GM21786 (cell line): Measurements from ENCODE around the gene DHX29.
A peak's percentile ranks its signal among the peaks of the same experiment; 100 is the strongest.

Source experiments
- ATAC-seq: cut with Tn5 transposase; IDR thresholded peaks from one replicate; pipeline ENCODE4 v1.9.1; 2021; ENCODE audit not compliant: unreplicated experiment

DHX29 gene

GRCh38 chr5:55232985-55233928 lies 74.2 kb downstream of the DHX29 start, which contains the start of gene CCNO:
CCNO (minus strand) TSS chr5:55233608; CDS start chr5:55233523, 85 bp downstream.
- ATAC-seq: peak; percentile 60

- peak; percentile 8 for ATAC-seq
These were observed 75.1 kb downstream of the DHX29 start for GRCh38 chr5:55232271-55232984.

GRCh38 chr5:55231919-55232270 lies 75.6 kb downstream of the DHX29 start:
- no peak for ATAC-seq

GRCh38 chr5:55231029-55231918 lies 76.2 kb downstream of the DHX29 start:
- no peak for ATAC-seq

- ATAC-seq: no peak
These were observed 77.3 kb downstream of the DHX29 start for GRCh38 chr5:55230086-55230629.

- ATAC-seq: no peak
These were observed 79.6 kb downstream of the DHX29 start for GRCh38 chr5:55227664-55228430.

- ATAC-seq: peak; percentile 57
These were observed 80.4 kb downstream of the DHX29 start, which contains the start of gene MCIDAS for GRCh38 chr5:55226934-55227663. MCIDAS (minus strand) TSS chr5:55227315; CDS start chr5:55227138, 177 bp downstream.

- ATAC-seq: peak; percentile 45
These were observed 81.2 kb downstream of the DHX29 start for GRCh38 chr5:55226027-55226933.

- ATAC-seq: no peak
These were observed 82.1 kb downstream of the DHX29 start for GRCh38 chr5:55225346-55225745.

- ATAC-seq: no peak
These were observed 83.7 kb downstream of the DHX29 start for GRCh38 chr5:55223812-55224240.

- ATAC-seq: no peak
These were observed 84.3 kb downstream of the DHX29 start for GRCh38 chr5:55222985-55223811.

- no peak for ATAC-seq
These were observed 85.2 kb downstream of the DHX29 start for GRCh38 chr5:55222092-55222984.

- no peak for ATAC-seq
These were observed 86.9 kb downstream of the DHX29 start for GRCh38 chr5:55220433-55221185.

GRCh38 chr5:55219770-55220169 lies 87.7 kb downstream of the DHX29 start:
- no peak for ATAC-seq

GRCh38 chr5:55218967-55219366 lies 88.5 kb downstream of the DHX29 start:
- ATAC-seq: no peak
